WTC11 (cell line): ENCODE measurements around the gene CTXND2.

Experiments used
- PRDM15 ChIP-seq: sonication (generic); formaldehyde crosslinking; IDR thresholded peaks from 2 replicates; pipeline ENCODE4 v1.8.0; 2022; ENCODE audit warnings: missing genetic modification reagents
- ZBTB21 ChIP-seq: sonication (generic); formaldehyde crosslinking; IDR thresholded peaks from 2 replicates; pipeline ENCODE4 v1.8.1; 2023; ENCODE audit warnings: mild to moderate bottlenecking, missing genetic modification reagents, borderline replicate concordance
- ZNF416 ChIP-seq: fragments of 250-450 bp; sonication (Bioruptor Pico); IDR thresholded peaks from 2 replicates; pipeline ENCODE4 v1.9.0; 2021; ENCODE audit warnings: mild to moderate bottlenecking, inconsistent platforms
- TF ChIP-seq, protein P1 (sequence below): fragments of 200-600 bp; IDR thresholded peaks from 2 replicates; pipeline ENCODE4 v1.8.0; 2022; ENCODE audit warnings: antibody characterized with exemption

GRCh38 chr1:150893336-150893913 is 6.5 kb downstream of the CTXND2 start:
- TF ChIP-seq, protein P1, sequence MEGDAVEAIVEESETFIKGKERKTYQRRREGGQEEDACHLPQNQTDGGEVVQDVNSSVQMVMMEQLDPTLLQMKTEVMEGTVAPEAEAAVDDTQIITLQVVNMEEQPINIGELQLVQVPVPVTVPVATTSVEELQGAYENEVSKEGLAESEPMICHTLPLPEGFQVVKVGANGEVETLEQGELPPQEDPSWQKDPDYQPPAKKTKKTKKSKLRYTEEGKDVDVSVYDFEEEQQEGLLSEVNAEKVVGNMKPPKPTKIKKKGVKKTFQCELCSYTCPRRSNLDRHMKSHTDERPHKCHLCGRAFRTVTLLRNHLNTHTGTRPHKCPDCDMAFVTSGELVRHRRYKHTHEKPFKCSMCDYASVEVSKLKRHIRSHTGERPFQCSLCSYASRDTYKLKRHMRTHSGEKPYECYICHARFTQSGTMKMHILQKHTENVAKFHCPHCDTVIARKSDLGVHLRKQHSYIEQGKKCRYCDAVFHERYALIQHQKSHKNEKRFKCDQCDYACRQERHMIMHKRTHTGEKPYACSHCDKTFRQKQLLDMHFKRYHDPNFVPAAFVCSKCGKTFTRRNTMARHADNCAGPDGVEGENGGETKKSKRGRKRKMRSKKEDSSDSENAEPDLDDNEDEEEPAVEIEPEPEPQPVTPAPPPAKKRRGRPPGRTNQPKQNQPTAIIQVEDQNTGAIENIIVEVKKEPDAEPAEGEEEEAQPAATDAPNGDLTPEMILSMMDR = no peak
- no peak for TF ChIP-seq PRDM15 (CRISPR knock-in tag)
- TF ChIP-seq ZBTB21 = no peak
- no peak for TF ChIP-seq ZNF416 (CRISPR knock-in tag)
